Fibroblast of mammary gland (primary cell): ENCODE measurements around the gene ACVR2B.

Experiments used
- DNase-seq: peaks from one replicate; pipeline ENCODE4 v3.0.0-alpha.2; 2010; ENCODE audit warnings: low read depth
- H3K4me3 ChIP-seq: 2 replicates; pipeline ENCODE4 v1.5.1; 2011; ENCODE audit warnings: low read depth, mild to moderate bottlenecking, low read length, moderate library complexity; ENCODE audit not compliant: control insufficient read depth
- TF ChIP-seq, protein P1 (sequence below): conservative IDR thresholded peaks from 2 replicates; pipeline ENCODE4 v1.5.1; 2011; ENCODE audit warnings: low read depth, low read length, inconsistent platforms; ENCODE audit not compliant: control insufficient read depth, insufficient read depth

ACVR2B gene

DNA sequence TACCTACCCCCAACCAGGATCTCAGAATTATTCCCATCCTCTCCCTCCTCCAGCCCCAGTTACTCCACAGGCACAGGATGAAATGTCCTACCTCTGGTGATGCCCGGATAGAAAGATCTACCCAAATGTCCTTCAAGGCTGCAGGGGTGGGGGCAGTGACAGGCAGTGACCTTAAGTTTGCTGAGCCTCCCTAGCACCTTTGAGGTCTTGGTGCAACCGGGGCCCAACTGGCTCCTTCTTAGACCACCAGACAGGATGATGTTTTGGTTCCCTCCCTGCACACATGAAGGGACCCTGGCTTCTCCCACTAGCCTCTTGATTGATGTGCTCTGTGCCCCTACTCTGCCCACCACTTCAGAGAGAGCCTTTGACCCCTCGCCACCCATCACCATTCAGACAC is 78.8 kb downstream of the ACVR2B start:
- no peak for DNase-seq
- TF ChIP-seq, protein P1, sequence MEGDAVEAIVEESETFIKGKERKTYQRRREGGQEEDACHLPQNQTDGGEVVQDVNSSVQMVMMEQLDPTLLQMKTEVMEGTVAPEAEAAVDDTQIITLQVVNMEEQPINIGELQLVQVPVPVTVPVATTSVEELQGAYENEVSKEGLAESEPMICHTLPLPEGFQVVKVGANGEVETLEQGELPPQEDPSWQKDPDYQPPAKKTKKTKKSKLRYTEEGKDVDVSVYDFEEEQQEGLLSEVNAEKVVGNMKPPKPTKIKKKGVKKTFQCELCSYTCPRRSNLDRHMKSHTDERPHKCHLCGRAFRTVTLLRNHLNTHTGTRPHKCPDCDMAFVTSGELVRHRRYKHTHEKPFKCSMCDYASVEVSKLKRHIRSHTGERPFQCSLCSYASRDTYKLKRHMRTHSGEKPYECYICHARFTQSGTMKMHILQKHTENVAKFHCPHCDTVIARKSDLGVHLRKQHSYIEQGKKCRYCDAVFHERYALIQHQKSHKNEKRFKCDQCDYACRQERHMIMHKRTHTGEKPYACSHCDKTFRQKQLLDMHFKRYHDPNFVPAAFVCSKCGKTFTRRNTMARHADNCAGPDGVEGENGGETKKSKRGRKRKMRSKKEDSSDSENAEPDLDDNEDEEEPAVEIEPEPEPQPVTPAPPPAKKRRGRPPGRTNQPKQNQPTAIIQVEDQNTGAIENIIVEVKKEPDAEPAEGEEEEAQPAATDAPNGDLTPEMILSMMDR, result no peak
- H3K4me3 ChIP-seq, result no peak overlapping the region

DNA sequence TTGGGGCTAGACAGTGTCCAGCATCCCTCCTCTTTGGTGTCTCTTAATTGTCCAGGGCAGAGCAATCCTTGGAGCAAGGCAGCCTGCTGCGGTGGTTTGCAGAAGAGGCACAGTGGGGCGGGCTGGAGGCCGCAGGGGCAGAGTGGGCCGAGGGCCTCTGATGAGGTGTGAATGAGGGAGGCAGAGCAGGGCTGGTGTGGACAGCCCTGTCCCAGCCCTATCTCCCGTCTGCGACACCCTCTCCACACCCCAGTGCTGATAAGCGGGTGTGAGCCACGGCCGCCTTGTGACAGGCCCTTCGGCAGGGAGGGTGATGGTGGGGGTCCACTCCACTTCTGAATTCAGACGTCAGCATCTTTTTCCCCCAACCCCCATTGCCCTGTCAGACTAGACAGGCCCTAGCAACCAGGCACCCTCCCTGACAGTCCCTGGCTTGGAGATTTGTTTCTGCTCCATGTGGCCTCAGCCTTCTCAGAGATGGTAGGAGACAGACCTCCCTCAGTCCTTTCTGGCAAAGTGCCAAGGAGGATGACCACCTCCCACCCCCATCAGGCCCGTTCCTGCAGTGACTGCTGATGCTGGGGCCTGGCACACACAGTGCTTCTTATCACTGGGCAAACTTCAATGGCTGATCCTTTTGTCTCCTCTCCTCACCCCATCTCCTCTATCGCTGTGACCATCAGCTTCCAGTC is 79.7 kb downstream of the ACVR2B start:
- TF ChIP-seq, protein P1, result no peak
- DNase-seq, result no peak

DNA sequence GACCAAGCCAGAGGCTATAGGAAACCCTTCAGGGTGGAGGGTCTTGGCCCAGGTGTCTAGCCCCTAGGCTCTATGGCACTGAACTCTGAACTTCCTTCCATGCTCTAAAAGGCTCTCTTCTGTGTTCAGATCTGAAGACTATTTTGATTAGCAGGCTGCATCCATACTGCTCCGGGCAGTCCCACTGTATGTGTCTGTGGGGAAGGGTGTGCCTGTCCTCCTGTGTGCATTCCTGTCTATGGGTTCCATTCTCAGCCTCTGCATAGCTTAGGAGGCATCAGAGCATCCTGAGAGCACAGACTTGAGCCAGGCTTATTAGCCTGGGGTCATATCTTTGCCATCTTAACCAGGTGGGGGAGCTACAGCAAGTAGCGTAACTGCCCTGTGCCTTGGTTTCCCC is 80.5 kb downstream of the ACVR2B start:
- no peak overlapping the region for H3K4me3 ChIP-seq
- TF ChIP-seq, protein P1, result no peak
- no peak for DNase-seq

More for the DNA sequence above, 79.7 kb downstream of the ACVR2B start:
- no peak overlapping the region for H3K4me3 ChIP-seq

DNA sequence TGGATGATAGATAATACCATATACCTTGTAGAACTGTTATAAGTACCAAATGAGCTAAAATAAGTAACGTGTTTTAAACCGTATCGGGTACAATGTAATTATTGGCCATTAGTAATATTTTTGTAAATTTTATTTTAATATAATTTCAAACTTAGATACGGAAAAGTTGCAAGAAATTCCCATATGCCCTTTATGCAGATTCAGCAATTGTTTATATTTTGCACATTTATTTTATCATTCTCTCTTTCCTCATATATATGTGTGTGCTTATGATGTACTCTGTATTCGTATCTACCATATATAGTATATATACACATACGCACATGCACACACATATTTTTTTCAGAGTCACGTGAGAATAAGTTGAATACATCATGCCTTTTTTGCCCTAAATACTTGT is 80.9 kb downstream of the ACVR2B start:
- DNase-seq, result no peak
- H3K4me3 ChIP-seq, result no peak overlapping the region
- TF ChIP-seq, protein P1, result no peak

DNA sequence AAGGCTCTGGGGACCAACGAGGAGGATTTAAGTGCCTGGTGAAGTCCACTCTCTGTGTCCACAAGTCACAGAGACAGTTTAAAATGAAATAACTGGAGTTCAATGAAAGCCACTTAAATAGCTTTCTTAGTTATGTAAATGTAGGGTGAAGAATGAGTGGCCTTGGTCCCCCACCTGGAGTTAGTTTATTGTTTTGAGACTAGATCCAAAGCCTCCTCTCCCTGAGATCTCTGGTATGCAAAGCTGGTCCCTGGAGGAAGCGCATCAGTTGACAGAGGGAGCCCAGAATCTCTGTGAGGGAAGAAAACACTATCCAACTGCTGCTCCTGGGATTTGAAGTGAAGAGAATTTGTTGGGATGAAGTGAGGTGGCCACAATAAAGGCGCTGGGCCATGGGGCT is 83.0 kb downstream of the ACVR2B start:
- DNase-seq, result no peak
- TF ChIP-seq, protein P1, result no peak
- no peak overlapping the region for H3K4me3 ChIP-seq

DNA sequence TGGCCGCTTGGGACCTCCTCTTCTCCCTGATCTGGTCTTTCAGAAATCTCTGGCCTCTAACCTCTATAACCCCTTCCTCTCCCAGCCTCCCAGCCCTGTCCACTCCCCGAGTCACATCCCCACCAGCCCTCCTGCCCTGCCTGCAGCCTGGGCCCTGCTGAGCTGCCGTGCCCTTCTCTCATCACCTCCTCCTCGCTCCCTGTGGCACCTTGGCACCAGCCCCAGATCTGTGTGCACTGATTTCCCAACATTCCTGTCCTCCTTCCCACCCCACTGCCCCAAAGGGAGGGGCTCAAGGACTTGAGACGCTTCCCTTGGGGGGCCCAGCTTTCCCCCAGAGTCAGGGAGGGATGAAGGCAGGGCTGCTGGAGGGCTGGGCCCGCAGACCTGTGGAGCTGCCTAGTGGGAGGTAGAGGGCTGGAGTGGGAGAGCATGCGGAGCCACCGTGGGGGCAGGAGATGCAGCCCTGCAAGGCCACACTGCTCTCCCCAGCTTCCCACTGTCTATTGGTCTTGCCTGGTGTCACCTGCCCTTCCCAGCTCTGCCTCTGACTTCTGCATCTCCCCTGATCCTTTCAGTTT is 85.2 kb downstream of the ACVR2B start:
- no peak for DNase-seq
- TF ChIP-seq, protein P1, result no peak
- no peak overlapping the region for H3K4me3 ChIP-seq

DNA sequence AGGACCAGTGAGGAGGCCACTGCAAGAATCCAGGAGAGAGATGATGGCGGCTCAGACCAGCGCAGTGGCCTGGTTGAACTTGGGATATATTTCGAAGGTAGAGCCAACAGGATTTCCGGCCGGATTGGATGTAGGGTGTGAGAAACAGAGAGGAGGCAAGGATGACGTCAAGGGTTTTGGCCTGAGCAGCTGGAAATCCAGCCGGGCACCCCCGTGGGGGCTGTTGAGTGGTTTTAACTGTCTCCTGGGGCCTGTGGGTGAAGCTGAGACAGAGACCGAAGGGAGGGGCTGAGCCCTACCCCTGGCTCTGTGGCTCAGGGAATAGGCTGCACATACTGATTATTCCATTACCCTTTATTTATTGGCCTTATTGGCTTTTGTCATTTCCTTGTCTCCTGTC is 88.1 kb downstream of the ACVR2B start:
- peak; percentile 25 for DNase-seq
- H3K4me3 ChIP-seq, result no peak overlapping the region
- TF ChIP-seq, protein P1, result no peak
